Measurements from ENCODE around the gene IL17RD.

Gene IL17RD

DNA sequence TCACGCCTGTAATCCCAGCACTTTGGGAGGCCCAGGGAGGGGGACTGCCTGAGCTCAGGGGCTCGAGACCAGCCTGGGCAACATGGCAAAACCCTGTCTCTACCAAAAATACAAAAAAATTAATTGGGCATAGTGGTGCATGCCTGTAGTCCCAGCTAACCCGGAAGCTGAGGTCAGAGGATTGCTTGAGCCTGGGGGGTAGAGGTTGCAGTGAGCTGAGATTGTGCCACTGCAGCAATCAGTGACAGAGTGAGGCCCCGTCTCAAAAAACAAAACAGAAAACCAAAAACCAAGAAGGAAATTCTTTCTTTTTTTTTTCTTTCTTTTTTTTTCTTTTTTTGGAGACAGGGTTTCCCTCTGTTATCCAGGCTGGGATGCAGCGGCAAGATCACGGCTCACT lies 101.2 kb downstream of the IL17RD start:
- no peak for DNase-seq

DNA sequence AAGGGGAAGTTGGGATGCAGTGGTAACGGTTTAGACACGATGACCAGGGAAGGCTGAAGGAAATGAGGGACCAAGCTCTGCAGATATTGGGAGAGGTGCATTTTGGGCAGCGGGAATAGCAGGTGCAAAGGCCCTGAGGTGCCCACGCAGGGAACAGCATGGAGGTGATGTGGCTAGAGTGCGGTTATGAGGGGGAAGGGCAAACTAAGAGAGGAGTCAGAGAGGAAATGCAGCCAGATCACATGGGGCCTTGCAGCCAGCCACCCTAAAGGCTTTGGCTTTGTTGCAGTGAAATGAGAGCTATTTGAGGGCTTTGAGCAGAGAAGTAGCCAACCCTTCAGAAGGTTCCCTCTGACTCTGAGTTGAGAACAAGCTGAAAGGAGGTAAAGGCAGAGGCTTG lies 102.1 kb downstream of the IL17RD start:
- no peak for DNase-seq

DNA sequence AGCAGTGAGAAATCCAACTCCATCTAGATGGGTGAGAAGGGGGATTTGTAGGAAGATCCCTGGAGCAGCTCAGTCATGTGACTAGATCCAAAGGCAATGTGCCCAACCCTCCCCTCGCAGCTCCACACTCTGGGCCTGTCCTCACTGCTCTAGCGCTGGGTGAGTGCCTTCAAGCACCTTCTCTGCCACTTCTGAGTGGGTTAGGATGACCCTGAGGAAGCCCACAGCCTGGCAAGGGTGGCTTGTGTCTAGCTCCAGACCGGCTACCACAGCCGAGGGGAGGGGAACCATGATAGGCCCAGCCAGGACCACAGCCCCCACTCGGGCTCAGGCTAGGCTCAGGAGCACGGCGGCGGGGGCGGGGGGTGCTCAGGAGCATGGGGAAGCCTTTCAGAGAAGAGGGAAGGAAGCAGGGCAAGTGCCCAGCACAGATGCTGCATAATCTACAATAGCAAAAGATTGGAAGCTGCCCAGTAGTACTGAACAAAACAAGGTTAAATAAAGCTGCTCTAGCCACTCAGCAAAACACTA lies 103.0 kb downstream of the IL17RD start:
- no peak for DNase-seq

DNA sequence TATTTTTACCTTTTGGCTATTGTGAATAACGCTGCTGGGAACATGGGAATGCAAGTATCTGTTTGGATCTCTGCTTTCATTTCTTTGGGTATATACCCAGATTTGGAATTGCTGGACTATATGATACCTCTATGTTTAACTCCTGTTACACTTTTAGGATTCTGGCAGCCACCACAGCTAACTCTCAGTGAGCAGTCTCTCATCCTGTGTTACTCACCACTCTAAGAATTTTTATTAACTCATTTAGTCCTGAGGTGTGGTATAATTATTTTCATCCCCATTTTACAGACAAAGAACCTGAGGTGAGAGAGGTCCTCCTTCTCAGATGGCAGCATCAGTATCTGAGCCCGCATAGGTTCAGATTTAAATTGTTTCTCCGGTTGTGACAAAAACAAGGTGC lies 103.6 kb downstream of the IL17RD start:
- DNase-seq: no peak

DNA sequence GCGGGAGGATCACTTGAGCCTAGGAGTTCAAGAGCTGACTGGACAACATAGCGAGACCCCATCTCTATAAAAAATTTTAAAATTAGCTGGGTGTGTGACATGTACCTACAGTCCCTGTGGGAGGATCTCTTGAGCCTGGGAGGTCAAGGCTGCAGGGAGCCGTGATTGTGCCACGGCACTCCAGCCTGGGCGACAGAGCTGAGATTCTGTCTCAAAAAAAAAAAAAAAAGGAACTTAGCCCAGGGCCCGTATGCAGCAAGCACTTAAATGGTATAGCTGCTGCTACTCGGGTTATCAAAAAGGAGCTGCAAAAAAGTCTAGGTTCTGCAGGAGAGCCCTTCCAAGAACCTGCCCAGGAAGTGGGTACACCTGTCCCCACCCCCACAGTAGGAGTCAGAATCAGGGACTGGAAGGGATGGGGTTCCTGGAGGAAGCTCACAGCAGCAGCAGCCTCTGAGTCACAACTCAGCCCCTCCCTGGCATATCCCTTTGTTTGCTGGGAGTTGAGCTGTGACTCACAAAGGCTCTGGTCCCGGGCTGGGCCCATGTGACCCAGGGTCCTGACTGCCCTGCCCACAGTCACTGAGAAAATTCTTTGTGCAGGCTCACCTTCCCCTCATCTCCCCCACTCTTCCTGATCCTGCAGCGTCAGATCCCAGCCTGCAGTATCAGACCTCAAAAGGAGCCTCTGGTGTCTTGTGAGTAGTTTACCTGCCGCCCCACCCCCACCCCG lies 104.9 kb downstream of the IL17RD start, which contains the start of gene SPATA12:
SPATA12 (plus strand) TSS at position 576 of the 733 bp plus-strand sequence. CDS start 13,031 bp downstream, outside the sequence.
- no peak for DNase-seq

DNA sequence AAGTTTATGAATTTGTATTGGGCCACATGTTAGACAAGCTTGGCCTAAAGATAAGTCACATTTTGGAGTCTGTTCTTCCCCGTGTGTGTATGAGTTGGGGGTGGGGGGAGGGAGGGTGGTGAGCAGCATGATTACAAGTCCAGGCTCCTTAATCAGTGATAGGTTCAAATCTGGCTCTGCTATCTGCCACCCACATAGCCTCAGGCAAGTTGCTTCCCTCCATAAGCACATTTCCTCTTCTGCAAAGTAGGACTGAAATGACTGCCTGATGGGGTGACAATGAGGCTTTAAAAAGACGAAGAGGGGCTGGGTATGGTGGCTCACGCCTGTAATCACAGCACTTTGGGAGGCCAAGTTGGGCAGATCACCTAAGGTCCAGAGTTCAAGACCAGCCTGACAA lies 105.7 kb downstream of the IL17RD start:
- DNase-seq: no peak

DNA sequence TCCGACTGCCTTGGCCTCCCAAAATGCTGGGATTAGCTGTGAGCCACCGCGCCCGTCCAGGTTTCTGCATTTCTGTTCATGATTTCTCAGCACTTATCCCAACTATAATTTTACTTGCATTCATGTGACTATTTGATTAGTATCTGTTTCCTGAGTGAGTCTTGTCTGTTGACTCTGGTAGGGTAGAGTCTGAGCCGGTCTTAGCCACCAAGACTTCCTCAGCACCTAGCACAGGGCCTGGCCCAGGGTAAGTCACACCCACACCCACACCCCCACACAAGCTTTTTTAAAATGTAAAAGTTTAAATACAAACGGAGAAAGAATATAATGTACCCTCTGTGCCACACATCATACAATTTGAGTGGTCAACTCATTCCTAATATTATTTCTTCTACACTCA lies 107.8 kb downstream of the IL17RD start:
- DNase-seq: no peak

DNA sequence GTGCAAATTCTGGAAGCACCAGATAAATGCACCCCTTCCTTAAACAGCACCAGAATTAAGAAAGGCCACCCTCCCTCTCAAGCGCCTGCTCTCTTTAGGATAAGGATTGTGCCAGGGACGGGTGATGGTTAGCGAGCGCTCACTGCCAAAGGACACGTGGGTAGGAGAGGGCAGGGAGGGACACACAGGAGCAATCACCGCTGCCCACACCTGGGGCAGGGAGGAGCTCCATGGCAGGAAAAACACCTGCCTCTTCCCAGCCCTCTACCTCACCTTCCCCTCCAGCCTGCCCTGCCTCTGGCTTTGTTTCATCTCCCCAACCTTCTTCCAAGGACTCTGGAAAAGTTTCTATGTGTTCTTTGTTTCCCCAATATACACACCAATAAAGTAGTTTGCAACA lies 112.0 kb downstream of the IL17RD start:
- DNase-seq: no peak

DNA sequence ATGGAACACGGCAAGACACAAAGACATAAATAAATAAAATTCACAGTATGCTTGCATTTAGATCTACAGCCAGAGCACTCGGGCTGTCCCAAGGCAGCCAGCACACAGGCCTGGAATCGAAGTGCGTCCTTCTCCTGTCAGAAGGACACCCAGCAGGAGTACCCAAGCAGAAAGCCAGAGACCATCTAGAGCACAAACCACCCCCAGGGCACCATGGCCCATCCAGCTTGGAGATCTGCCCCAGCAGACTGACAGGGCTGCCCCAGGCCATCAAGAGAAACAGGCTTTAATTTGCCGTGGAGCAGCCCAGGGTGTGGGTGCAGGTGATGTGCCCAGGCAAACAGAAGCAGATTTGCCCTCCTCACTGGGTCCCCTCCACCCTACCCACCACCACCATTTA lies 112.5 kb downstream of the IL17RD start:
- DNase-seq: no peak

DNA sequence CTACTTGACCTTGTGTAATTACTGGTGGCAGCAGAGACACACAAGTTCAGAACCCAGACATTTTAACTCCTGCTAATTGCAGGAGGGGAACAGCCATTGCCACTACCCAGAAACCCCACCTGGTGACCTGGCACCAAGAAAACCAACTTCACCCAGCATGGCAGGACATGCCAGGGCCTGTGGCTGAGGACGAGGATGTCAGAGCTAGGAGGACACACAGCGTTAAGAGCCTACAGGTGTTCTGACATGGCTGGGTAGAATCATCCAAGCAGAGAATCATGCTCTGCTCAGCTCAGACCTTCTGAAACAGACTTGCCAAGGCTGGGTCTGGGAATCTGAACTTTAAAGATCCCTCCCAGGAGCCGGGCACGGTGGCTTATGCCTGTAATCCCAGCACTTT lies 116.4 kb downstream of the IL17RD start:
- no peak for DNase-seq

DNA sequence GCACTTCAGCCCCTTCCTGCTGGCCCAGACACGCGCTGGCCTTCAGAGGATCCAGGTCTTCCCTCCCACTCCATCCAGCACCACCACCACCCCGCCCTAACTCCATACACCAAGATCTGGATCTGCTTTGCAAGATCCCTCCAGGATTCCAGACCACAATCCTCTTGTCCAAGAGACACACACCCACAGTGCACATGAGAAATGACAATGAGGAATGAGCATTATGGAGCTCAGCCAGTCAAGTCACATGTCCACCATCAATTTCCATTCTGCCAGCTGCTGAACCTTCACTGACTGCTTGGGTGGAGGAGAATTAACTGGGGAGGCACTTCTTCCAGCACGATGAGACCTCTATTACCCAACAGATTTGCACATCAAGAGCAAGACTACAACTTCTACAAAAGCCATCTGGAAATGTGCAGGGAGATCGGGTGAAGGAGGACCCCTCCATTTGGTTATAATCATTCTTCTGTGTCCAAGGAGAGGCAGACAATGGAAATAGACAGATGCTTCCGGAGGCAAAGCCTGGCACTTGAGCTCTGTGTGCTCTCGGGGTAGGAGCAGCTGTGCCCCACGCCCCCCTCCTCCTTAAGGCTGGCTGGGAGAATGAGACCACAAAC lies 117.0 kb downstream of the IL17RD start:
- DNase-seq: no peak

DNA sequence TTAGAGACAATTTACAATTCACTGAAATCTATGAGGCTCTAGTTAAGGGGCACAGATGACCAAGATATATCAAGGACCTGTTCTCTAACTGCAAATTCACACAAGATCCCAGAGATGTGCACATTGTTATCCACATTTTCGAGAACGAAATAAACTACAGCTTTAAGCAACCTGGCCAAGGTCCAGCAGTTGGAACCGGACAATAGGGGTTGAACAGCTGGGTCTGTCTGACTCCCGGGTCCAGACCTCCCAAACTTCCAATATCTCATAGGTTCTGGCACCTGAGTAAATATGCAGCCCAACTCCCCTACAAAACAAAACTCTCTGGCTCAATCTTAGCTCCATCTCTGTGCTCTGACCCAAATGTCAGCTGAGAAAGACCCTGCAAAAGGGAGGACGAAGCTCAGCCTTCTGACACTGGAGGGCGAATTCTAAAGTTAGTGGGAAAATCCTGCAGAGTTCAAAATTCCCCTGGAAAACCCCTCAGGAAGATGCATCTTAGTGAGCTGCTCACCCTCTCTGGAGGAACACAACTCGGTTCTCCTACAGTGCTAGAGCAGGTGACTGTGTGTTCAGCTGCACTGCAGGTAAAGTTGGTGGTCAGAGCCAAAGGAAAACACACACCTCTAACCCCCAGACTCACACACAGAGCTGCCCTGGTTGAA lies 118.9 kb downstream of the IL17RD start:
- DNase-seq: no peak

DNA sequence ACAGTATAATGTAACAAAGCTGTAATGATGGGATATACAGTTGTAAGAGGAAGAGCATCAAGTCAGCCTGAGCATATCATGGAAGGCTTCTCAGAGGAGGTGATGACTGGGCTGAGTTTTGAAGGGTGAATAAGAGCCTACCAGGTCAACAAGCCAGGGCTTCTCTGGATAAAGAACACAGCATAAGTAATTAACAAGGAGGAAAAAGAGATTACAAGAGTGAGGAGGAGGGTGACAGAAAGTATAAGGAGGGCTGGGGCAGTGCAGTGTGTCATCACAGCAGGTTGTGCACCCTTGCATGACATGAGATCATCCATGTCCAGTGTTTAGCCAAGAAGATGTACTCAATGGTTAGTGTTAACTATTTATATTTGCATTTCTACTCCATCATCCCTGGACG lies 121.6 kb downstream of the IL17RD start:
- DNase-seq: no peak

DNA sequence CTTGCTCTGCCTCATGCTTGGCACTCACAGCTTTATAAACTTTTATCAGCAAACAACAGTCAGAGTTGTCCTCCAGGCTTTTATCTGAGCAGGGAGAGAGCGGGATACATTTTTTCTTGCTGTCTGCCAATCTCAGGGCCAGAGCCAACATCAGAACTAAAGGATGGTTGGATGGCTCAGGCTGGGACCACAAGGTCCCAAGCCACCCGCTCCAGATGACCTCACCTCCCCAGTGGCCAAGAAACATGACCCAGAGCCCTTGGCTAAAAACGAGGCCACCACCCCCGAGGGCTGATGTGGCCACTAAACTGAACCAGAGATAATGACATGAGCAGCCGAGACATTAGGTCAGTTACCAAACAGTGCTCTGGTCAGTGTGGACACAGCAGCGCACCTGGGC lies 123.5 kb downstream of the IL17RD start:
- DNase-seq: no peak
